Osteocyte (in vitro differentiated cells): ENCODE results near the gene DERL2. TPM values are rescaled to one million over a fixed set of nuclear protein-coding genes. Genes with fewer than 3 reads are reported as not detected.
"Not testable (repeated sequence)": the region's sequence is repeated elsewhere in the genome, so short reads cannot be mapped to it uniquely, and the experiment has no call there.

ENCODE experiments used
- DNase-seq: peaks from one replicate; pipeline ENCODE4 v3.0.0; 2021; ENCODE audit warnings: mixed read lengths; ENCODE audit not compliant: unreplicated experiment; ENCODE audit errors: extremely low spot score
- H3K27ac Mint-ChIP-seq: one replicate; pipeline ENCODE4 v1.8.0; 2021; ENCODE audit warnings: mild to moderate bottlenecking, mixed read lengths; ENCODE audit not compliant: unreplicated experiment
- H3K27me3 Mint-ChIP-seq: one replicate; pipeline ENCODE4 v1.8.0; 2021; ENCODE audit warnings: mixed read lengths; ENCODE audit not compliant: unreplicated experiment
- H3K36me3 Mint-ChIP-seq: one replicate; pipeline ENCODE4 v1.8.0; 2021; ENCODE audit warnings: mixed read lengths; ENCODE audit not compliant: unreplicated experiment
- H3K4me1 Mint-ChIP-seq: one replicate; pipeline ENCODE4 v1.8.0; 2021; ENCODE audit warnings: mixed read lengths; ENCODE audit not compliant: unreplicated experiment
- H3K4me3 Mint-ChIP-seq: one replicate; pipeline ENCODE4 v1.8.0; 2021; ENCODE audit warnings: mild to moderate bottlenecking, moderate library complexity, mixed read lengths; ENCODE audit not compliant: unreplicated experiment
- H3K9me3 Mint-ChIP-seq: one replicate; pipeline ENCODE4 v1.8.0; 2021; ENCODE audit warnings: mixed read lengths; ENCODE audit not compliant: unreplicated experiment
- CTCF ChIP-seq: fragments of 200-600 bp; sonication (generic); IDR thresholded peaks from 2 replicates; pipeline ENCODE4 v1.5.0; 2021; ENCODE audit warnings: antibody characterized with exemption, mild to moderate bottlenecking, moderate library complexity
- total RNA-seq: library from RNA; stranded (reverse); gene quantifications from 2 replicates; pipeline ENCODE4 v1.2.1, GENCODE V29; 2021

DERL2 gene
- total RNA-seq, 1 donor from 2014 or later = 73.1 TPM

DNA sequence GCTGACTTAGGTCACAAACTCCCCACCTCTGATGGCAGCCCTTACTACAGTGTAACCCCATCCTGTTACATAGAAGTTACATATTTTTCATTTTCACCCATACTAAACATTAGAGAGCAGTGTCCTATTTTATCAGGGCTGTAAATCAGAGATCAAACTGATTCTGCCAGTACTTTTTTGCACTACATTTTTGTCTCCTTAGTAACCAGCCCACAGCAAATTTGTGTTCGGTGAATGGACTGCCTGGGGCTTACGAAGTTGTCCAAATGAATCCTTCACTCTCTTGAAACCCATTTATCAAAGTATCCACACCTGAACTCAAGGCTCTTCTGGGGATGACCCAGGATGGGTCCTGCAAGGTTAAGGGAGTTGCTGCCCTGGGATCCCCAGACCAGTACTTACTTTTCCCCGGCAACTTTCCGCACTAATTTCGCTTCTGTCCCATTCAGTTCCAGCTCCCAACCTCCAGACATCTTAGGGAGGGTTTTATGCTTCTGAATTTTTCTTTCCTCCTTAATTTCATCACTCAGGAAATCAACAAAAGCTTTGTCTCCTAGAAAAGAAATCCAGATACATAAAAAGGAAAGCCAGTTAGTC is 48.2 kb downstream of the DERL2 start:
- H3K27ac Mint-ChIP-seq = peak overlapping the region; percentile 74
- no peaks in the 10 kb centered on the region for H3K27me3 Mint-ChIP-seq
- no peaks in the 10 kb centered on the region for H3K9me3 Mint-ChIP-seq
- no peak for DNase-seq
- no peak for TF ChIP-seq CTCF
- H3K4me3 Mint-ChIP-seq = peak overlapping the region; percentile 81
- H3K36me3 Mint-ChIP-seq = peaks cover 20% of the 10 kb centered on the region
- peaks cover 21% of the 10 kb centered on the region for H3K4me1 Mint-ChIP-seq

- H3K9me3 Mint-ChIP-seq, DNase-seq, H3K4me3 Mint-ChIP-seq, H3K27ac Mint-ChIP-seq, H3K27me3 Mint-ChIP-seq: not testable (repeated sequence)
- peaks cover 32% of the 10 kb centered on the region for H3K36me3 Mint-ChIP-seq
- H3K4me1 Mint-ChIP-seq = peaks cover 21% of the 10 kb centered on the region
Measured at GRCh38 chr17:5435781-5436315, 50.1 kb downstream of the DERL2 start.

- H3K27ac Mint-ChIP-seq = no peak overlapping the region
- H3K4me3 Mint-ChIP-seq = no peak overlapping the region
- H3K36me3 Mint-ChIP-seq = peaks cover 37% of the 10 kb centered on the region
- no peaks in the 10 kb centered on the region for H3K9me3 Mint-ChIP-seq
- no peaks in the 10 kb centered on the region for H3K27me3 Mint-ChIP-seq
- DNase-seq = no peak
- peaks cover 21% of the 10 kb centered on the region for H3K4me1 Mint-ChIP-seq
- no peak for TF ChIP-seq CTCF
Measured at GRCh38 chr17:5434984-5435383, 51.0 kb downstream of the DERL2 start.

DNA sequence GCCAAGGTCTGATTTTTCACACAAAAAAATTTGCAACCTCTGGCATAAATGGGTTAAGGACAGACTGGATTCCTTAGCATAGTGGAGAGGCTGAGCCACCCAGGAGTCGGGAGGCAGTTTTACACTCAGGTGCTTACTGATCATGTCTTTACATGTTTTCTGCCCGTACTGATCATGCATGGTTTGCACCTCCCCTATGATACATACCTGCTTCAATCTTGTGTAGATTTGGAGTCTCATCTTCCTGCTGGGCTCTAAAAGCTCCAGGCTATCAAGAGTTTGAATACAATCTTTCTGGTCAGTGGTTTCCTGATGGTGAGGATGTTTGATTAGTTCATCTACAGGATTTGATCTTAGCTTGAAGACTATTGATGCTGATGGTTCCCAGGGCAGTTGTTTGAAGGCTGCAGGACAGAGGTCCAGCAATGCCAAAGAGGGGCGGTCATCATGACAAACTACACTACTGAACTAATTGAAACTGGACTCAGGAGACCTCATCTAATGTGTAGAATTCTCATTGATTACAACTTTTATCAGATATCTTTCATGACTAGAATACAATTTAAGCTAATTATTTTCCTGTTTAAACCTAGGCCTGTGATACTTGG is 53.9 kb downstream of the DERL2 start:
- no peak overlapping the region for H3K27ac Mint-ChIP-seq
- peaks cover 3% of the 10 kb centered on the region for H3K4me1 Mint-ChIP-seq
- H3K36me3 Mint-ChIP-seq = peaks cover 51% of the 10 kb centered on the region
- no peaks in the 10 kb centered on the region for H3K27me3 Mint-ChIP-seq
- H3K4me3 Mint-ChIP-seq = no peak overlapping the region
- TF ChIP-seq CTCF = no peak
- H3K9me3 Mint-ChIP-seq = no peaks in the 10 kb centered on the region
- DNase-seq = no peak

- H3K36me3 Mint-ChIP-seq = peaks cover 49% of the 10 kb centered on the region
- not testable (repeated sequence) for H3K4me1 Mint-ChIP-seq, H3K4me3 Mint-ChIP-seq, H3K27ac Mint-ChIP-seq, DNase-seq, H3K27me3 Mint-ChIP-seq, H3K9me3 Mint-ChIP-seq
Measured at GRCh38 chr17:5431234-5431633, 54.7 kb downstream of the DERL2 start.

DNA sequence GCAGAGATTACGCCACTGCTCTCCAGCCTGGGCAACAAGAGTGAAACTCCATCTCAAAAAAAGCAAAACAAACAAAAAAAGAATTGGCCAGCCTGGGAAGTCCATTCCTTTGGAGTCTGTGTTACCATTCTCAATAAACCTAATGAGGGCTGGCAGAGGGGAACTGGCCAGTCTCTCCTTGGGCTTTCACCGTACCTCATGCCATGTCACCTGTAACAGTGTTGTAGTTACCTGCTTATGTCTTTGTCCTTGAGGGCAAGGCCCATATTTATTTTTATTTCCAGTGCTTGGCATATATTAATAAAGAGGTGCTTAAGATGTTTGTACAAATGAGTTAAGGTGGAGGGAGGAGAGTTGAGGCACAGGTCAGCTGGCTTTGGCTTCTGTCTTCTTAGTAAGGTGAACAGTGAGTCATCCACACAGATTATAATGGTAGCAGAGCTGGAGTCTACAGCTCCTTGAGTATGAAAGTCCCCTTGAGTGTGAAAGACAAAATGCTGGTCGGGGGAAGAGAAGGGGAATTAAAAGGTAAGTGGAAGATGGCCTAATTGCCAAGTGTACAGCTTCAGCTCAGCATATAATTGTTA is 55.5 kb downstream of the DERL2 start:
- Mint-ChIP-seq H3K4me1 (no peaks in the 10 kb centered on the region), H3K4me3 (no peak overlapping the region), H3K27ac (no peak overlapping the region), H3K27me3 (no peaks in the 10 kb centered on the region), H3K9me3 (no peaks in the 10 kb centered on the region), H3K36me3 (peaks cover 52% of the 10 kb centered on the region)
- TF ChIP-seq CTCF = no peak
- DNase-seq = no peak
